ENCODE data around the gene SYT6. TPM values are rescaled to one million over a fixed set of nuclear protein-coding genes. Genes with fewer than 3 reads are reported as not detected.

Gene SYT6
- total RNA-seq, 2 experiments from 2014 or later, result not detected

GRCh38 chr1:114126261-114127095, 27.2 kb downstream of the SYT6 start:
- H3K36me3 ChIP-seq (ENCODE audit: insufficient read depth, low read length), result no peaks in the 10 kb centered on the region
- no peaks in the 10 kb centered on the region for H3K4me1 ChIP-seq (ENCODE audit: insufficient read depth, low read length, poor library complexity, severe bottlenecking)
- no peak for DNase-seq (ENCODE audit: low spot score)
- no peak overlapping the region for H3K4me2 ChIP-seq (ENCODE audit: low read length)
- ChIA-PET POLR2A (interaction anchor here (0.6 kb wide), 2 partner anchors 162 to 457 kb away, joined by 3 to 6 read pairs; no protein-coding TSS in a partner anchor), CTCF (ENCODE audit: unreplicated experiment) (no interaction called here)
- H3K4me3 ChIP-seq (ENCODE audit: low read depth, low read length, poor library complexity, severe bottlenecking), result no peak overlapping the region
- TF ChIP-seq, protein P1, sequence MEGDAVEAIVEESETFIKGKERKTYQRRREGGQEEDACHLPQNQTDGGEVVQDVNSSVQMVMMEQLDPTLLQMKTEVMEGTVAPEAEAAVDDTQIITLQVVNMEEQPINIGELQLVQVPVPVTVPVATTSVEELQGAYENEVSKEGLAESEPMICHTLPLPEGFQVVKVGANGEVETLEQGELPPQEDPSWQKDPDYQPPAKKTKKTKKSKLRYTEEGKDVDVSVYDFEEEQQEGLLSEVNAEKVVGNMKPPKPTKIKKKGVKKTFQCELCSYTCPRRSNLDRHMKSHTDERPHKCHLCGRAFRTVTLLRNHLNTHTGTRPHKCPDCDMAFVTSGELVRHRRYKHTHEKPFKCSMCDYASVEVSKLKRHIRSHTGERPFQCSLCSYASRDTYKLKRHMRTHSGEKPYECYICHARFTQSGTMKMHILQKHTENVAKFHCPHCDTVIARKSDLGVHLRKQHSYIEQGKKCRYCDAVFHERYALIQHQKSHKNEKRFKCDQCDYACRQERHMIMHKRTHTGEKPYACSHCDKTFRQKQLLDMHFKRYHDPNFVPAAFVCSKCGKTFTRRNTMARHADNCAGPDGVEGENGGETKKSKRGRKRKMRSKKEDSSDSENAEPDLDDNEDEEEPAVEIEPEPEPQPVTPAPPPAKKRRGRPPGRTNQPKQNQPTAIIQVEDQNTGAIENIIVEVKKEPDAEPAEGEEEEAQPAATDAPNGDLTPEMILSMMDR (conservative IDR thresholded peaks at IDR 0.05; ENCODE audit: low read length), result no peak
- no peak for TF ChIP-seq EZH2phosphoT487 (IDR thresholded peaks at IDR 0.05; ENCODE audit: borderline replicate concordance, low read depth, low read length)
- H2AFZ ChIP-seq (ENCODE audit: low read length), result no peak overlapping the region
- no peaks in the 10 kb centered on the region for H4K20me1 ChIP-seq (ENCODE audit: insufficient read depth, low read length)
- intact Hi-C loops (cut with micrococcal nuclease; ENCODE audit: unreplicated experiment), result no loop called here
- H3K79me2 ChIP-seq (ENCODE audit: insufficient read depth, low read depth, low read length), result no peaks in the 10 kb centered on the region
- no TSS peak for BruUV-seq (replicated peaks)
- H3K9me3 ChIP-seq (ENCODE audit: low read length), result no peaks in the 10 kb centered on the region
- no peak overlapping the region for H3K27ac ChIP-seq (ENCODE audit: low read depth, low read length, poor library complexity, severe bottlenecking)
- H3K9me2 ChIP-seq (ENCODE audit: insufficient read depth, low read length), result no peaks in the 10 kb centered on the region

DNA sequence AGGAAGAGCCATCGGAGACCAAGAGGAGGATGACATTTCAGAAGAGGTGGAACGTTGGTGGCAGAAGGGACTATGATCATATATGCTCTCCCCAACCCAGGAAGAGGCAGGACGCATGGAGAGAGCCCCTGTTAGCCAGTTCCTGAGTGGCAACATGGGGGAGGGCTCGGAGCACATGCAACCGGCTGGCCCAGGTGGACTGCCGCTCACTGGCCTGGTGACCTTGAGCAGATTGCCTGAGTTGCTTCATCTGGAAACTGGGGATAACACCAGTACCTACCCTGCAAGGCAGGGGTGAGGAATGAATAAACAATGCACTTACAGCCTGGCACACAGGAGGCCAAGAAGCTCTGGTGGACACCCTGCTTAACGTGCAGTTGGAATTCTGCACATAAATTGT, 29.0 kb downstream of the SYT6 start:
- no peak for DNase-seq (ENCODE audit: low spot score)
- Histone ChIP-seq H3K9me2 (ENCODE audit: insufficient read depth, low read length) (no peaks in the 10 kb centered on the region), H3K9me3 (ENCODE audit: low read length) (no peaks in the 10 kb centered on the region), H3K36me3 (ENCODE audit: insufficient read depth, low read length) (no peaks in the 10 kb centered on the region), H3K27ac (ENCODE audit: low read depth, low read length, poor library complexity, severe bottlenecking) (no peak overlapping the region), H3K4me1 (ENCODE audit: insufficient read depth, low read length, poor library complexity, severe bottlenecking) (no peaks in the 10 kb centered on the region), H2AFZ (ENCODE audit: low read length) (no peak overlapping the region), H4K20me1 (ENCODE audit: insufficient read depth, low read length) (no peaks in the 10 kb centered on the region), H3K4me3 (ENCODE audit: low read depth, low read length, poor library complexity, severe bottlenecking) (no peak overlapping the region), H3K4me2 (ENCODE audit: low read length) (no peak overlapping the region), H3K79me2 (ENCODE audit: insufficient read depth, low read depth, low read length) (no peaks in the 10 kb centered on the region)
- TF ChIP-seq, protein P1 (conservative IDR thresholded peaks at IDR 0.05; ENCODE audit: low read length), result no peak
- no peak for TF ChIP-seq EZH2phosphoT487 (IDR thresholded peaks at IDR 0.05; ENCODE audit: borderline replicate concordance, low read depth, low read length)
- ChIA-PET POLR2A (no interaction called here), CTCF (ENCODE audit: unreplicated experiment) (no interaction called here)
- no TSS peak for BruUV-seq (replicated peaks)
- intact Hi-C loops (cut with micrococcal nuclease; ENCODE audit: unreplicated experiment), result no loop called here

DNA sequence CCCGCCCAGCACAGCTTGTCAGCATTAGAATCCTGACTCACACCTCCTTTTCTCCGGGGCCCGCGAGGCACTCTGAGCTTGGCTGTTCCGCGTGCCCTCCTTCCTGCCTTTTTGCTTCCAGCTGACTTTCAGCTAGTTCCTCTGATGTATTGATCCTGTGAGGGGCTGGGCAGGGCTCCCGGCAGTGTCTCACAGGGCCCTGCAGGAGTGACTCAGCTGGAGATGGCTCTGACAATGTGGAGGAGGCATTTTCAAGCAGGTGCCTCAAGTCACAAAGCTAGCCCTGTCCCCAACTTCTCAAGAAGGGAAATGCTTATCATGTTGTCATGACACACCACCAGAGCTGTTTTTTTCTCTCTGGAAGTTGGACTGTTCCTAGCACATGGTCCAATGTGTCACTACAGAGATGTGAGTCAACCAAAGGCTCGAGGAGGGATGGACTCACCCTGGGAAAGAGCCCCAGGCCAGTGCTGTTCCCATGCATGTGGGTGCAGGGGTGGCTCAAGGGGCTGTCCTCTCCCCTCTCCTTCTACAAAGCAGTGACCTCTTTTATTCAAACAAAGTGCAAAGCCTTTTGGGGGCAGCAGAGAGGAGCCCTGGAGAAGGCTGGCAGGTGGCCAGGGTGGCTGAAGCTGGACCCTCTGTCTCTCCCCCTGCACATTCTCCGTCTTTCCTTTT, 30.6 kb downstream of the SYT6 start:
- intact Hi-C loops (cut with micrococcal nuclease; ENCODE audit: unreplicated experiment), result no loop called here
- no peaks in the 10 kb centered on the region for H3K9me2 ChIP-seq (ENCODE audit: insufficient read depth, low read length)
- no peaks in the 10 kb centered on the region for H3K36me3 ChIP-seq (ENCODE audit: insufficient read depth, low read length)
- no peak for DNase-seq (ENCODE audit: low spot score)
- H3K27ac ChIP-seq (ENCODE audit: low read depth, low read length, poor library complexity, severe bottlenecking), result no peak overlapping the region
- no peaks in the 10 kb centered on the region for H3K4me1 ChIP-seq (ENCODE audit: insufficient read depth, low read length, poor library complexity, severe bottlenecking)
- H3K9me3 ChIP-seq (ENCODE audit: low read length), result no peaks in the 10 kb centered on the region
- H3K4me3 ChIP-seq (ENCODE audit: low read depth, low read length, poor library complexity, severe bottlenecking), result no peak overlapping the region
- no peak overlapping the region for H2AFZ ChIP-seq (ENCODE audit: low read length)
- no peaks in the 10 kb centered on the region for H3K79me2 ChIP-seq (ENCODE audit: insufficient read depth, low read depth, low read length)
- BruUV-seq (replicated peaks), result no TSS peak
- no peak overlapping the region for H3K4me2 ChIP-seq (ENCODE audit: low read length)
- no peaks in the 10 kb centered on the region for H4K20me1 ChIP-seq (ENCODE audit: insufficient read depth, low read length)
- ChIA-PET POLR2A (no interaction called here), CTCF (ENCODE audit: unreplicated experiment) (no interaction called here)
- no peak for TF ChIP-seq EZH2phosphoT487 (IDR thresholded peaks at IDR 0.05; ENCODE audit: borderline replicate concordance, low read depth, low read length)
- TF ChIP-seq, protein P1 (conservative IDR thresholded peaks at IDR 0.05; ENCODE audit: low read length), result no peak

Measured in OCI-LY7 (cell line).